HG02759 (cell line): ENCODE measurements around the gene PTPRD.
"Not testable (repeated sequence)": the region's sequence is repeated elsewhere in the genome, so short reads cannot be mapped to it uniquely, and the experiment has no call there.

Experiments
- ATAC-seq: cut with Tn5 transposase; IDR thresholded peaks from one replicate; pipeline ENCODE4 v1.9.1; 2021; ENCODE audit warnings: mild to moderate bottlenecking, moderate library complexity; ENCODE audit not compliant: unreplicated experiment

PTPRD gene

GRCh38 chr9:8961186-8961851 lies 1651.5 kb downstream of the PTPRD start:
- no peak for ATAC-seq

- ATAC-seq = no peak
These were observed 1652.5 kb downstream of the PTPRD start for GRCh38 chr9:8960254-8960653.

DNA sequence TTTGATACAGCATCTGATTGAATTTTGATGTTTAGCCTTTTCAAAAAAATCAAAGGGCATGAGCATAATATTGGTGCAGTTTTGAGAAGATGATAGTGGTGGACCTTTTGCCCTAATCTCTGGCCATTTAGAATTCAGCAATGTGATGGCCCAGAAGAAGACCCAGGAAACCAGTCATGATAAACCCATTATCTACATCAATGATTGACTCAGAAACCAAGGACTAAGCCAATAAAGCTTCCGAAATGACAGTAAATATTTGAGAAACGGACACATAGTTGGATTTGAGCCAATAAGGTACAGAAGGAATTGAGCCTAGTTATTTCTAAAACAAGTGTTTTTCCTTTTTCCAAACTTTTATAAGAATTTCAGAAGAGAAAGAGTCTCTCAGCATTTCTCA lies 1654.4 kb downstream of the PTPRD start:
- no peak for ATAC-seq

DNA sequence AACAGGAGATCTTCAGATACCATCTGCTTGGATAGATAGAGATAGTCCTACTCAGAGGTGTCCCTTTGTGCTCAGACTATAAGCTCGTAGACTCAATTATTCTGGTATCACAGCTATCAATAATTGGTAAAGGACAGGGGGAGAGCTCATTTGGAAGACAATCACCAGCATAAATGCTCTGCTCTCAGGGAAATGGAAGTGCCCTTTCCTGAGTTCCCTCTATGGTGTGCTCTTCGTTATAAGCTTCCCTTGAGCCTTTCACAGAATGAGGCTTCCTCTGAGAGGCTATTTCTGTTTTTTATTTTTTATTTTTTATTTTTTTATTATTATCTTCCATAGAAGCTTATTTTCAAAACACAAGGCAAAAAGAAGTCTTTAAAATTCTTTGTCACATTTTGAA lies 1657.5 kb downstream of the PTPRD start:
- no peak for ATAC-seq

DNA sequence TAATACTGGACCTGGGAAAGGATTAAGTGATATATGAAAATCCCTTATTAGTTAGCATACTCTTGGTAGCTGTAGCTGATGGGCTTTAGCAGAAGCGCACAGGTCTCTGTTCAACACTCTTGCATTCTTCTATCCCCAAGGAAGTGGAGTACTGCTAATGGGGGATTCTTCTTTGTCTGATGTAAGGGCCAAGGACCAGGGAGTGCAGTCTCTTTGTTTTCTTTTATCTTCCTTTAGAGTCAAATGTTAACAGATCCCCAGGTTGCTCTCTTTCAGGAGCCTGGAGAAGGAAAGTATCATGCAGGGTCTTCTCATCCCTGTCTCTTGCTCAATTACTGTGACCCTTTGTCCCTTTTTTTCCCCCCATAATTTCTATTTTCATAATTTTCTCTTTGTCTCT lies 1666.3 kb downstream of the PTPRD start:
- ATAC-seq = no peak

DNA sequence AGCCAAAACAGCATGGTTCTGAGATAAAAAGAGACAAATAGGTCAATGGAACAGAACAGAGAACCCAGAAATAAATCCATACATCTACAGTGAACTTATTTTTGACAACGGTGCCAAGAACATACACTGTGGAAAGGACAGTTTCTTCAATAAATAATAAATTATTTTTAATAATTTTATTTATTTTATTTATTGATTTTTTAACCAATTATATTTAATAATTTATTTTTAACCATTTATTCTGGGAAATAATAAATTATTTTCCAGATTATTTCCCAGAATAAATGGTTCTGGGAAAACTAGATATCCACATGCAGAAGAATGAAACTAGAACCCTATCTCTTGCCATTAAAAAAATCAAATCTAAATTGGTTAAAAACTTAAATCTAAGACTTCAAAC lies 1669.4 kb downstream of the PTPRD start:
- ATAC-seq = no peak

DNA sequence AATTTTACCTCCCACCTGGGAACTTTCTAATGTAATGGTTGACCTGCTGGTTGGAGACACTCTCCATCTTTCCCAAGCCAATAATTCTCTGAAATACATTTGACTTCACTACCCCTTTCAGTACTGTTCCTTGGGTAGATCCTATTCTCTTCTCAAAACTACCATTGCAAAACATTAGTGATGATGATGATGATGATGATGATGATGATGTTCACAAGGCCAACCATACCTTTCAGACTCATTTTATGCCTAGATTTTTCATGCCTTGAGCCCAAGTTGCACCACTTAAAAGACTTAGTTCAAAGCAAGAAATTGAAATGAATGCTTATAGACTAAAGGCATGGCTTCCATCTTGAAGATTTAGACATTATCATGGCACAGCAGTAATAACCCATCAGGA lies 1672.2 kb downstream of the PTPRD start:
- ATAC-seq = no peak

DNA sequence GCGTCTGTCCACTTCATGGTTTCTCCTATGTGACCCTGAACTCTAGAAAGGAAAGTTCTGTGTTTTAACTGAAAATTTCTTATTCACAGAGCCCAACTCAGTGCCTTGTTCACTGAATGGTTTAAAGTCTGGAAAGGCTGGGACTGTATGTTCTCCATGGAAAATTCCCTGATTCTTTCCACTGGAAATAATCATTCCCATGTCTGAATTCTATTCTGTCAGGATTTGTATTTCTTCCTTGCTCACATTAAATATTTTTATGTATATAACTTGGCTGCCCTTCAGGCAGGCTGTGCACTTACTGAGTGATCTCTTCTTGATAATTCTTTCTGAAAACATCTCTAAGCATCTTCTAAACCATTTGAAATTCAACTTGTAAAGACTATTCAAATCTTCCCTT lies 1686.3 kb downstream of the PTPRD start:
- no peak for ATAC-seq

DNA sequence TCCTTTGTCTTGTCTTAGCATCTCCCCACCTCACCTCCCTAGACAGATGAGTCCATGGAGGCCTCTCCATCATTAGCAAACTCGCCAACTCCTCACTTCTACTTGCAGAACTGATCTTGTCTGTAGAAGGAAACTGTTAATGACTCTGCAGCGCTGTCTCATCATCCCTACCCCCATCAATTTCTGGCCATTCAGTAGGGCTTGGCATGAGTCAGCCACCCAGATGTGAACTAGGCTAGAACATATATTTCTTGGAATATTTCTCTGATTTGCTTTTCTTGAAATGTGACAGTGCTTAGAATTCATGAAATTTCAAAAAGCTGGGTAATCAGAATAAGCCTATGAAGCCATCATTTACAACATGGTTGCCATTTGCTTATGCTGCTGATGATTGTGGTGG lies 1688.2 kb downstream of the PTPRD start:
- ATAC-seq = no peak

- not testable (repeated sequence) for ATAC-seq
These were observed 1692.2 kb downstream of the PTPRD start for GRCh38 chr9:8920478-8921183.

- no peak for ATAC-seq
These were observed 1694.7 kb downstream of the PTPRD start for GRCh38 chr9:8917956-8918739.

DNA sequence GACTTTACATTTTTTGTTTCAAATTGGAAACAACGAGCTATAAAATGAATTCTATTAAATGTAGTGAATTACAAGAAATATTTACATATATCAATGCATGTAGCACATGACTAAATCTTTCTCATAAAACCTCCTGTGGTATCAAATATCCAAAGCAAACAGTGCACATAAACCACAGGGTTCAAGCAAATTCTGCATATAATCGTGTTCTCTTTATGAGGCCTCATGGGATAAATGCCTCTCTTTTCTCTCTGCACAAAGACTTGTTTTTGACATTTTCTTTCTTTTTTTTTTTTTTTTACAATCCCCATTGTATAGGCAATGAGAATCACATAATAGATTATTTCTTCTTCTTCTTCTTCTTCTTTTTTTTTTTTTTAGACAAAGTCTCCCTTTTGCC lies 1696.0 kb downstream of the PTPRD start:
- ATAC-seq = no peak

- ATAC-seq = no peak
These were observed 1704.9 kb downstream of the PTPRD start for GRCh38 chr9:8907868-8908267.

- no peak for ATAC-seq
These were observed 1707.1 kb downstream of the PTPRD start for GRCh38 chr9:8905731-8906130.

- ATAC-seq = no peak
These were observed 1707.9 kb downstream of the PTPRD start for GRCh38 chr9:8904771-8905515.

DNA sequence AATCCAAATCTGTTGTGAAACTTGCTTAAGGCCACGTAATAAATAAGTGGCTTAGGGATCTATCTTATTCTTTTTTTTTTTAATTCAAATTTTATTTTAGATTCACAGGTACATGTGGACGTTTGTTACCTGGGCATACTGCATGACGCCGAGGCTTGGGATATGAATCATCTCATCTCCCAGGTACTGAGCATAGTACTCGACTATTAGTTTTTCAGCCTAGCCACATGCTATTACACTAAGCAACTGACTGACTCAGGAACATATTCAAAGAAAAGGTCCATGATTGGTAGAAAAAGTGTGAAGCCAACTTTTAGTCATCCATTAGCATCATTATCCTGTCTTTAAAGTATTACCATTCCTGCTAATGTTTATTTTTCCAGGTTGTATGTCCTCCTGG lies 1709.7 kb downstream of the PTPRD start:
- ATAC-seq = no peak

GRCh38 chr9:8901146-8901545 lies 1711.7 kb downstream of the PTPRD start:
- ATAC-seq = no peak

DNA sequence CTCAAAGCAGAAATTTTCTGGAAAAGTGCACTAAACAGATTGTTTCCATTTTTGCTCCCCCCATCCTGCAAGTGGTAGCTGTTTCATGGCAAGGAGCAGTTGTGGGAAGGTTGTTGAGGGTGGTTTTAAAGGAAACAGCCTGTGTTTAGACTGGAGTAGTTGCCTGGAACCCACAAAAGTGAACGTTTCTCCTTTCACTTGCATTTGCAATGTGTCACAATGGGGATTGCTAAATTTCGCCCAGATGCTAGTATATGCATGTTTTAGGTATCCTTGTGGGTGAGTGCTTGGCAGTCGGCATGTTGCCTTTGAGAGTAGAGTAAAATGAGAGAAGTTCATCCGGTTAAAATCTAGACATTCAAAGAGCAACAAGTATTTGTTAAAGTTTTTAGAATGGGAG lies 1713.3 kb downstream of the PTPRD start:
- no peak for ATAC-seq

DNA sequence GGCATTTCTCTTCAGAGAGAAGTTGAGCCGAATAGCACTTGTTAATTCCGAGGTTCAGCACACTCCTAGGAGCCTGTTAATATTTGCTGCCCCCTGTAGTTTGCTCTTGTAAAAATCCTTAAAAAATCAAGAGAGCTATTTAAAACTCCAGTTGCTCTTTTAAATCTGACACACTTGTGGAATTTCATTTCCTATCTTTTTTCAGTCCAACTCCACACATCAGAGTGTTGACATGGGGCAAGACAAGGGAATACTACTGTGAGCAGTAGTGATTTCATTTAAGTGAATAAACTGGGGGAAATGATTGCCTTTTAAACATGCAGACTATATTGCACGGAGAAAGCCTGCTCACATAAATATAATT lies 1717.0 kb downstream of the PTPRD start:
- no peak for ATAC-seq

DNA sequence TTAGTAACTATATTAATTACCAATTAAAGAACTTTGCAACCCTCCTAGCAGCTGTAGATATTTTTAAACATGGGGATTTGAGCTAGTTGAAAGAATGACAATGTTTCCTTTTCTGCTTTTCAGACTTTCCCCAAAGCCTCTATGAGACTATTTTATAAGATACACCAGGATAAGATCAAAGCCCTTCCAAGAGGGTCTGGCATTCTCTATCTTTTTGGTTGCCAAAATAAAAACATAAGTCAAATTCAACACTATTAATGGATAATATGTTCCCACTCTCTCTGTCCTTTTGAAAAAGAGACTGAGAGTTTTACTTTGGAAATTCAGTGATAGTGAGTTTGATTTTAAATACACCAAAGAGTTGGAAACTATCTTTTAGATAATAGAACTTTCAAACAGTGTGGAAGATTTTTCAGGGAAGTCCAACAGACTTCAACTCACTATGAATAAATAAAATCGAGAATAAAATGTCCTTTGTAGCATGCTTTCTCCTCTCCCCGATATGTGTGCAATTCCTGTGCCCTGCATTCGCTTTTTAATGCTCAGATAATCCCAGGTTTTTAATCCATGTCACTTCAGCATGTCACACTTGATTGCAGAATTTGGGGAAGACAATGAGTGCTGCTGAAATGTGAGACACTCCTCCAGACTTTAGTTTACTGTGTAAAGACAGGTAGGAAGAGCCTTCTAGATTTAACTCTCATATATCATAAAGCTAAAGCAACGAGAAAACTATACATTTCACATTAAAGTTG lies 1717.5 kb downstream of the PTPRD start:
- no peak for ATAC-seq

GRCh38 chr9:8890695-8891094 lies 1722.1 kb downstream of the PTPRD start:
- no peak for ATAC-seq
